Mesodermal cell (in vitro differentiated cells): Measurements from ENCODE around the gene RNF8.
"Not testable (repeated sequence)": the region's sequence is repeated elsewhere in the genome, so short reads cannot be mapped to it uniquely, and the experiment has no call there.

ENCODE experiments used
- H3K27ac ChIP-seq: 2 replicates; pipeline ENCODE4 v1.7.0; 2013; ENCODE audit warnings: mild to moderate bottlenecking, low read depth, low read length, moderate library complexity; ENCODE audit not compliant: severe bottlenecking
- H3K36me3 ChIP-seq: 2 replicates; pipeline ENCODE4 v1.7.1; 2013; ENCODE audit warnings: mild to moderate bottlenecking, low read length, moderate library complexity; ENCODE audit not compliant: control insufficient read depth, insufficient read depth
- H3K4me1 ChIP-seq: one replicate; pipeline ENCODE4 v1.7.1; 2013; ENCODE audit warnings: mild to moderate bottlenecking, low read length; ENCODE audit not compliant: insufficient read depth, control insufficient read depth, poor library complexity, severe bottlenecking
- H3K4me3 ChIP-seq: 2 replicates; pipeline ENCODE4 v1.7.0; 2013; ENCODE audit warnings: low read length, control low read depth, mild to moderate bottlenecking; ENCODE audit not compliant: insufficient read depth, poor library complexity, severe bottlenecking; ENCODE audit errors: extremely low read depth
- H3K9me3 ChIP-seq: 2 replicates; pipeline ENCODE4 v1.7.1; 2013; ENCODE audit warnings: mild to moderate bottlenecking, low read length, moderate library complexity; ENCODE audit not compliant: control insufficient read depth
- WGBS, 2 experiments: methylation state at CpG; one replicate each; pipeline ENCODE4 v1.1.5; 2013; ENCODE audit warnings: missing lambda C conversion rate in 2 of 2; ENCODE audit not compliant: insufficient coverage in 2 of 2; 5-methylcytosine and 5-hydroxymethylcytosine counted together

The RNF8 gene

GRCh38 chr6:37343248-37343647 is 10.5 kb upstream of the RNF8 start:
- WGBS, 2 experiments, result 100% methylated on average over 2 of the region's 3 CpGs; no CpG with 5 or more reads in 1 of the 2 experiments
- Histone ChIP-seq H3K9me3 (no peaks in the 10 kb centered on the region), H3K4me3 (no peak overlapping the region), H3K27ac (no peak overlapping the region), H3K36me3 (no peaks in the 10 kb centered on the region), H3K4me1 (no peaks in the 10 kb centered on the region)

DNA sequence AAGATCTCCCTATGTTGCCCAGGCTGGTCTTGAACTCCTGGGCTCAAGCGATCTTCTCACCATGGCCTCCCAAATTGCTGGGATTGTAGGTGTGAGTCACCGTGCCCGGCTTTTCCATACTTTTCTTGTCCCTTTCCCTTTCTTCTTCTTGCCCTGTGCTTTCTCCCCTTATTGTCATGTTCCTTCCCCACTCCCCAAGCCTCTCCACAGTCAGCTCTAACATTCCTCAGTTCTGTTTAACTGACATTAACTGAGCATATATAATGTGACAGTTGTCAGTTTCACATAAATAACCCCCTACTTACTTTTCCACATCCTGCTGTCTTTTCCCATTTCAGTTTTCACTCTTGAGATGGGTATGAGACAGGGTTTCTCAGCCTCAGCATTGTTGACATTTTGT is 9.5 kb upstream of the RNF8 start:
- WGBS, 2 experiments, result 71 to 80% methylated on average over 1 to 3 of the region's 3 CpGs
- Histone ChIP-seq H3K9me3 (no peaks in the 10 kb centered on the region), H3K27ac (no peak overlapping the region), H3K4me3 (no peak overlapping the region), H3K4me1 (no peaks in the 10 kb centered on the region), H3K36me3 (no peaks in the 10 kb centered on the region)

DNA sequence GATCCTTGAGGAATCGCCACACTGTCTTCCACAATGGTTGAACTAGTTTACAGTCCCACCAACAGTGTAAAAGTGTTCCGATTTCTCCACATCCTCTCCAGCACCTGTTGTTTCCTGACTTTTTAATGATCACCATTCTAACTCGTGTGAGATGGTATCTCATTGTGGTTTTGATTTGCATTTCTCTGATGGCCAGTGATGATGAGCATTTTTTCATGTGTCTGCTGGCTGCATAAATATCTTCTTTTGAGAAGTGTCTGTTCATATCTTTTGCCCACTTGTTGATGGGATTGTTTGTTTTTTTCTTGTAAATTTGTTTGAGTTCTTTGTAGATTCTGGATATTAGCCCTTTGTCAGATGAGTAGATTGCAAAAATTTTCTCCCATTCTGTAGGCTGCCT is 8.0 kb upstream of the RNF8 start:
- H3K4me3 ChIP-seq, H3K36me3 ChIP-seq, H3K4me1 ChIP-seq, H3K9me3 ChIP-seq, H3K27ac ChIP-seq: not testable (repeated sequence)
- WGBS, 2 experiments, result no CpG with 5 or more reads among the region's 3 CpGs

DNA sequence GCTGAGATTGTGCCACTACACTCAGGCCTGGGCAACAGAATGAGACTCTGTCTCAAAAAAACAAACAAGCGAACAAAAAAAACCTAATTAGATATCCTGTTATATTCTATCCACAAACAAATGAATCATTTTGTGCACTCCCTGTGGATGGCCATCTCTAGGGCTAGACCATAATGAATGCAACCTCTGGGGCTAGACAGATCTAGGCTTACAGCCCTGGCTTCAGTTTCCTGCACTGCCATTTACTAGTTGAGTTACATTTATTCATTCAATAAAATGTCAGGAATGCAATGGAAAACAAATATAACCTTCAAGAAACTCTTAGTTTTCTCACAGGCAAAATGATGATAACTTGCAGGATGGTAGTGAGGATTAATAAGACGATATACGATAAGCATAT is 6.6 kb upstream of the RNF8 start:
- Histone ChIP-seq H3K4me3 (no peak overlapping the region), H3K27ac (no peak overlapping the region), H3K4me1 (no peaks in the 10 kb centered on the region), H3K9me3 (no peaks in the 10 kb centered on the region), H3K36me3 (no peaks in the 10 kb centered on the region)
- 85 to 87% methylated on average over 3 of the region's 3 CpGs for WGBS, 2 experiments

DNA sequence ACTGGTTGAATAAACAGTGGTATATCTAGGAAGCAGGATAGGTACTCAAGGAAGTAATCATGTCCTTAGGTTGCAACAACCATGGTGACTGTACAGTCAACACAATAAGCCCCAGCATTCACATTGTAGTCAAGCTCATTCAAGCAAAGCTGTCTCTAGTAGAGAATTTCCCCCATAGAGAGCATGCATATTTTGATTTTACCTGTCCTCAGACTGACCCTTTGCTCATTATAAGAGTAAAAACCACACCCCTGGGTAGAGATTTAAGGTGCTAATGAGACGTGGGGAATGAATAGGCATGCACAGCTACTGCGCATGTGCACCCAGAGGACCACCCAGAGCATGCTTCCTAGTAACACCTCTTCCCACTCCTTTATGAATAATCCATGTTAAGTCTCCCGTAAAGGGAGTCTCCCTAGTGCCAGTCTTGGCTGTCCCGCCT is 6.1 kb upstream of the RNF8 start:
- WGBS, 2 experiments, result 80 to 83% methylated on average over 3 to 4 of the region's 4 CpGs
- Histone ChIP-seq H3K9me3 (no peaks in the 10 kb centered on the region), H3K27ac (no peak overlapping the region), H3K4me1 (no peaks in the 10 kb centered on the region), H3K36me3 (no peaks in the 10 kb centered on the region), H3K4me3 (no peak overlapping the region)

DNA sequence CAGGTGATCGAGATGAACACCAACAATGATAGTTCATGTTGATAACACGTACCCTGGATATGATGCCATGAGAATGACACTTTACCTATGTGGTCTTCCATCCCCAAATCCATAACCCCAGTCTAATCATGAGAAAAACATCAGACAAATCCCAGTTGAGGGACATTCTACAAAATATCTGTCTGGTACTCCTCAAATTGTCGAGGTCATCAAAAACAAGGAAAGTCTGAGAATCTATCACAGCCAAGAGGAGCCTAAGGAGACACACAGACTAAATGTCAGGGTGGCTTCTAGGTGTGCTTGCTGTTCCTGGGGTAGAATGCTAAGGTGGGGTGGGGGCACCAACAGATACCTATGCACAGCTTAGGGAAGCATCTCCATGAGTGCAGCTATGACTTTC is 2.8 kb upstream of the RNF8 start:
- Histone ChIP-seq H3K36me3 (no peaks in the 10 kb centered on the region), H3K9me3 (no peaks in the 10 kb centered on the region), H3K4me3 (no peak overlapping the region), H3K27ac (no peak overlapping the region), H3K4me1 (no peaks in the 10 kb centered on the region)
- 88 to 100% methylated on average over 1 to 3 of the region's 3 CpGs for WGBS, 2 experiments

DNA sequence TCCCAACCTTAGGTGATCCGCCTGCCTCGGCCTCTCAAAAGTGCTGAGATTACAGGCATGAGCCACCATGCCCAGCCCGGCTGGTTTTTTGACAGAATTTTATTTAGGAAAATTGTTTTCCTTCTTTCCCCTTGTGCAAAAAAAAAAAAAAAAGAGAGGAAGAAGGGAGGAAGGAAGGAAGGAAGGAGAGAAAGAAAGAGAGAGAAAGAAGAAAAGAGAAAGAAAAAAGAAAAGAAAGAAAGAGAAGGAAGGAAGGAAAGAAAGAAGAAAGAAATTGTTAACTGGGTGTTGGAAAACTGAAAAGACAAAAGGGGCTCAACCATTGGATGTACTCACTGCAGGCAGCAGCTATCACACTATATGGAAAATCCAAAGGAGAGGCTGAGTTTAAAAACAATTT is 1.4 kb upstream of the RNF8 start:
- Histone ChIP-seq H3K9me3 (no peaks in the 10 kb centered on the region), H3K36me3 (no peaks in the 10 kb centered on the region), H3K4me1 (peaks cover 5% of the 10 kb centered on the region), H3K4me3 (no peak overlapping the region), H3K27ac (no peak overlapping the region)
- 100% methylated on average over 2 of the region's 3 CpGs; no CpG with 5 or more reads in 1 of the 2 experiments for WGBS, 2 experiments

DNA sequence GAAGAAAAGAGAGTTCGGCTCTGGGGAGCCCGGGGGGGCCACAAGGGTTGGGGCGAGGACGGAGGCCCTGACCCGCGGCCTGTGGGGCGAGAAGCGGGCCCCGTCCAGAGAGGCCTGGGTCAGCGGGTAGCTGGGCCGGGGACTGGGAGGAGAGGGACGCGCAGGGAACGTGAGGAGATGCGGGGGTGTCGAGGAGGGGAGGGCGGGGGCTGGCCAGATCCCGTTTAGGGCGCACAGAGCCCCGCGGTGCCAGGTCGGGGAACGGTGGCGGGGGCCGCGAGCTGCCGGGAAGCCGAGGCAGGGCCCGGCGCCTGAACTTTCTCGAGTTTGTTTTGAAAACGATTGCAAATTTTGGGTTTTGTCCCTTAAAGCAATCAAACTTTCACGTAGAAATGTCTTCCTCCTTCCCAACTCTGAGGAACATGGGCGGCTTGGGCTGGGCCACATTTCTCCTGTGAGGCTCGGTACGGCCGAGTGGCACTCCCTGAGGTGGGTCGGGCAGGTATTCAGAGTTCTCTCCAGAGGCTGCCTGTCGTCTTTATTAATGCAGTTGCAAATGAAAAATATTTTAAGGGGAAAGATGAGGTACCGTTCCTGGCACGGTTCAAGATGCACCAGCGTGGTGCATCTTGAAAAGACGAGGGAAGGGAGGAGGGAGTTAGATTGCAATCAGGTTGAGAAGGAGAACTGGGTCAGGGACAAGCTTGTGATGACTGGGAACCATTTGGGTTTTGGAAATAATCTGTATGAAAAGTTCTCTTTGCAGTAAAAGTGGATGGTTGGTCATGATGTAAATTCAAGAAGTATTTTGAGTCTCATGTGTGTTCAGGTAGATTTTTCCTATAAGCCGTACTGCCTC is 972 bp downstream of the RNF8 start:
- H3K4me3 ChIP-seq, result peak overlapping the region; percentile 98
- no peaks in the 10 kb centered on the region for H3K9me3 ChIP-seq
- H3K36me3 ChIP-seq, result no peaks in the 10 kb centered on the region
- 3 to 4% methylated on average over 30 to 31 of the region's 44 CpGs for WGBS, 2 experiments
- peaks cover 5% of the 10 kb centered on the region for H3K4me1 ChIP-seq
- peak overlapping the region; percentile 67 for H3K27ac ChIP-seq

- Histone ChIP-seq H3K9me3 (no peaks in the 10 kb centered on the region), H3K4me3 (no peak overlapping the region), H3K27ac (no peak overlapping the region), H3K36me3 (peaks cover 11% of the 10 kb centered on the region), H3K4me1 (peaks cover 5% of the 10 kb centered on the region)
- WGBS, 2 experiments, result no CpG with 5 or more reads among the region's 1 CpG
Measured at GRCh38 chr6:37357288-37357687, 3.5 kb downstream of the RNF8 start.

GRCh38 chr6:37357860-37358259 is 4.1 kb downstream of the RNF8 start:
- Histone ChIP-seq H3K36me3 (peaks cover 11% of the 10 kb centered on the region), H3K4me1 (peaks cover 5% of the 10 kb centered on the region), H3K9me3 (no peaks in the 10 kb centered on the region), H3K4me3 (no peak overlapping the region), H3K27ac (no peak overlapping the region)
- 86 to 100% methylated on average over 1 of the region's 2 CpGs for WGBS, 2 experiments

DNA sequence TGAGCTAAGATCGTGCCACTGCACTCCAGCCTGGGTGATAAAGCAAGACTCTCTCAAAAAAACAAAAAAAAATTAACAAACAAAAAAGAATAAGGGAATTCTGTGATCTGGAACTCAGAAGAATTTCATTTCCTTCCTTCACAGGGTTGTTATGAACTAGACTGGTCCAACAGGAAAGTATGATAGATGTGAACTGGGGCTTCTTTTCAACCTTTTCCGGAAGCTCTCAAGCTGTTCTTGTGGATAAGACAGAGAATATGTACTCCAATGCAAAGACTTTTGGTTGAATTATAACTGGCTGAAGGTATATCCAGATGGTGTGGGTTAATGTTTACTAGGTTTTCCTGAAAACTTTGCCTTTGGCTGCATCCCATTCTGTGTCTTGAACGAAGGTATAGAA is 5.3 kb downstream of the RNF8 start:
- WGBS, 2 experiments, result 96 to 100% methylated on average over 2 to 3 of the region's 3 CpGs

More for the DNA sequence above, 5.3 kb downstream of the RNF8 start:
- H3K27ac ChIP-seq, result no peak overlapping the region
- peaks cover 11% of the 10 kb centered on the region for H3K36me3 ChIP-seq
- peaks cover 5% of the 10 kb centered on the region for H3K4me1 ChIP-seq
- no peaks in the 10 kb centered on the region for H3K9me3 ChIP-seq
- no peak overlapping the region for H3K4me3 ChIP-seq
